Sigmoid colon (tissue), 3 donors: Measurements from ENCODE around the gene ATXN1.

Experiments used
- CTCF ChIP-seq, 4 experiments: fragments of 450-650 bp in 3 of 4; fragments of 200-600 bp in 1 of 4; IDR thresholded peaks; one replicate each; pipeline ENCODE4 v1.5.1; 2016 to 2019; ENCODE audit warnings: antibody characterized with exemption in 4 of 4, mild to moderate bottlenecking in 3 of 4, moderate library complexity in 2 of 4
- POLR2A ChIP-seq, 2 donors: fragments of 450-650 bp; IDR thresholded peaks; one replicate each; pipeline ENCODE4 v1.6.1; 2016; ENCODE audit warnings: antibody characterized with exemption in 2 of 2, mild to moderate bottlenecking in 2 of 2, moderate library complexity in 2 of 2

- no peak for TF ChIP-seq POLR2A (IDR thresholded peaks at IDR 0.05)
- TF ChIP-seq CTCF (IDR thresholded peaks at IDR 0.05), result no peak
Measured at GRCh38 chr6:16746812-16747211, 14.4 kb downstream of the ATXN1 start.
